Cardiac fibroblast (primary cell): ENCODE measurements around the gene USH1G.
"Not testable (repeated sequence)": the region's sequence is repeated elsewhere in the genome, so short reads cannot be mapped to it uniquely, and the experiment has no call there.

Source experiments
- DNase-seq, 2 donors: peaks; one replicate each; pipeline versions ENCODE4 v3.0.0 to v3.0.0-alpha.2; 2010; ENCODE audit warnings: low read depth in 2 of 2
- H3K4me3 ChIP-seq, 2 donors: replicated peaks in 1 of 2; 1 replicate in 1 of 2; 2 replicates in 1 of 2; pipeline ENCODE4 v1.5.1; 2011; ENCODE audit warnings: low read depth in 2 of 2, low read length in 2 of 2, mild to moderate bottlenecking in 2 of 2, moderate library complexity in 1 of 2
- CTCF ChIP-seq: IDR thresholded peaks from one replicate; pipeline ENCODE4 v1.5.1; 2011; ENCODE audit warnings: low read depth, mild to moderate bottlenecking, low read length, inconsistent platforms

Gene USH1G

GRCh38 chr17:74920642-74921025 is 2.4 kb downstream of the USH1G start:
- no peak for DNase-seq
- no peak for TF ChIP-seq CTCF
- H3K4me3 ChIP-seq = no peak overlapping the region

GRCh38 chr17:74920306-74920620 is 2.8 kb downstream of the USH1G start:
- no peak overlapping the region for H3K4me3 ChIP-seq
- TF ChIP-seq CTCF = no peak

GRCh38 chr17:74919440-74920305 is 3.4 kb downstream of the USH1G start:
- peak; percentile 20 to 25 for DNase-seq
- H3K4me3 ChIP-seq = no peak overlapping the region
- TF ChIP-seq CTCF = peak; percentile 33

More at GRCh38 chr17:74920306-74920620, 2.8 kb downstream of the USH1G start:
- no peak for DNase-seq

GRCh38 chr17:74918906-74919305 is 4.1 kb downstream of the USH1G start:
- H3K4me3 ChIP-seq = no peak overlapping the region
- TF ChIP-seq CTCF = no peak
- DNase-seq = no peak

- DNase-seq = no peak
- TF ChIP-seq CTCF = no peak
- no peak overlapping the region for H3K4me3 ChIP-seq
Observed at GRCh38 chr17:74917430-74917829, 5.6 kb downstream of the USH1G start.

- no peak for TF ChIP-seq CTCF
- H3K4me3 ChIP-seq = no peak overlapping the region
- DNase-seq = no peak
Observed at GRCh38 chr17:74916851-74917199, 6.2 kb downstream of the USH1G start.

GRCh38 chr17:74916136-74916850 is 6.8 kb downstream of the USH1G start:
- TF ChIP-seq CTCF = no peak
- DNase-seq = no peak
- H3K4me3 ChIP-seq = no peak overlapping the region

GRCh38 chr17:74911423-74911822 is 11.6 kb downstream of the USH1G start:
- not testable (repeated sequence) for H3K4me3 ChIP-seq, DNase-seq

GRCh38 chr17:74909097-74909496 is 14.0 kb downstream of the USH1G start:
- not testable (repeated sequence) for DNase-seq, H3K4me3 ChIP-seq
